Skeletal muscle cell (primary cell): ENCODE measurements around the gene PRKCH.
"Not testable (repeated sequence)": the region's sequence is repeated elsewhere in the genome, so short reads cannot be mapped to it uniquely, and the experiment has no call there.

Source experiments
- DNase-seq: peaks from one replicate; pipeline ENCODE4 v3.0.0-alpha.2; 2010; ENCODE audit warnings: low read depth
- H3K4me3 ChIP-seq: 2 replicates; pipeline ENCODE4 v1.5.1; 2011; ENCODE audit warnings: low read depth, mild to moderate bottlenecking, control low read depth, low read length, moderate library complexity

The PRKCH gene

DNA sequence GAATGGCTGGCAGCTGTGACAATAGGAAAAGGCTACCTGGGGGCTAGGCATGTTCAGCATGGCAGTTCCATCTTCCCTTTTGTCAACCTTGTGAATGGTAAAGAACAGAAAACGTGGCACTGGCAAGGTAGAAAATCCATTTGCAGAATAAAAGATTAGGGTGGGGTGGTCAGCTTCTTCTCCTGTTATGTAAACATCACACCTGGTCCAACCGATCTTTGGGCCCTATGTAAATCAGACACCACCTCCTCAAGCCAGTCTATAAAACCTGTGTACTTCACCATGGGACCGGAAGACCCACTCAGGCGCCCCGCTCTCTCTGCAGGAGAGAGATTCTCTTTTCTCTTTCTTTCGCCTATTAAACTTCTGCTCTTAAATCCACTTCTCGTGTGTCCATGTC, 20.6 kb upstream of the PRKCH start:
- no peak for DNase-seq
- no peak overlapping the region for H3K4me3 ChIP-seq

DNA sequence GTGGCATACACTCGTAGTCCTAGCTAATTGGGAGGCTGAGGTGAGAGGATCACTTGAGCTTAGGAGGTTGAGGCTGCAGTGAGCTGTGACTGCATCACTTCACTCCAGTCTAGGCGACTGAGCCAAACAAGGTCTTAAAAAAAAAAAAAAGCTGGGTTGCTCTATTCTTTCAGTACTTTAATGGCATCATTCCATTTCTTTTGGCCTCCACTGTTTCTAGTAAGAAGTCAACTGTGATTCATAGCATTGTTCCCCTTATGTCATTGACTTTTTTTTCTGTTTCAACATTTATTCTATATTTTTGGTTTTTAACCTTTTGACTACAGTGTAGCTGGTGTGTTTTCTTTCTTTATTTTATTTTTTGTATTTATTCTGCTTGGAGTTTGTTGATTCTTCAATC, 16.7 kb upstream of the PRKCH start:
- H3K4me3 ChIP-seq: no peak overlapping the region
- DNase-seq: no peak

DNA sequence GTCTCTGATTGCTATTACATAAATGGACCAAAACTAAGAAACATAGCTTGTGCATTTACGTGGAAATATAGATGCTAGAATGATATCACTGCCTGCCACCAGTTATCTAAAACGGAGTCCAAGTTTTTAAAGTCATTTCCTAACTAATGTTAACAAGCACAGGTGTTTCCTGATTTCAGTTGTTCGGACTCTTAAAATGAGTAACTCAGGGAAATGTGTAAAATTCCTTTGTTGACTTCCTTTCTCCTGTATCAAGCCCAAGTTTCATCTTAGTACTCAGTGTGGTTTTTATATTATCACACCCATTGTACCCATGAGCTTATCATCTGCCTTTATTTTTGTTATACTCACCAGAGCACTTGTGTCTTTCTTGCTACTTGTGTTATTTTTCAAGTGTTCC, 13.2 kb upstream of the PRKCH start:
- no peak overlapping the region for H3K4me3 ChIP-seq

DNA sequence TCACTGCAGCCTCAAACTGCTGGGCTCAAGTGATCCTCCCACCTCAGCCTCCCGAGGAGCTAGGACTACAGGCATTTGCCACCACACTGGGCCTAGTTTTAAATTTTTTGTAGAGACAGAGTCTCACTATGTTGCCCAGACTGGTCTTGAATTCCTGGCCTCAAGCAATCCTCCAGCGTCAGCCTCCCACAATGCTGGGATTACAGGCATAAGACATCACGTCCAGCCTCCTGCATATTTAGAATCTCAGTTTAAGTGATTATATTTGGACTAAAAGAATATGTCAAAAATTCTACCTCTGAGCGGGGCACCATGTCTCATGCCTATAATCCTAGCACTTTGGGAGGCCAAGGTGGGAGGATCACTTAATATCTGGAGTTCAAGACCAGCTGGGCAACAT, 12.7 kb upstream of the PRKCH start:
- DNase-seq: not testable (repeated sequence)

More for the DNA sequence above, 13.2 kb upstream of the PRKCH start:
- no peak for DNase-seq

DNA sequence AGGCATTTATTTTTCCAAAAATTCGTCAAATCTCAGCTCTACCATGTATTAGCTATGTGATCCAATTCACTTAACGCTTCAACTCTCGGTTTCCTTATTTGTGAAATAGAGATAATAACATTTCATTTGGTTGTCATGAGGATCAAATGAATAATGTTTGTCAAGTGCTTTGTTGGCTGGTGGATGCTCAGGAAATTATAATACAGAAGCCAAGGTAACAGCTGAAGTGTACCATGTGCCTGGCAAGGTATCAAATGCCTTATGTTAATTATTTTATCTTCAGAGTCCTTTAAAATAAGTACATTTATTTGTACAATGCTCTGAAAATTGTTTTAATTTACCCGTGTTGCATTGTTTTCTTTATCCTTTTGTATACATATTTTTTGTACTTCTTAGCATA, 6.1 kb upstream of the PRKCH start:
- no peak for DNase-seq

More for the DNA sequence above, 12.7 kb upstream of the PRKCH start:
- H3K4me3 ChIP-seq: not testable (repeated sequence)

DNA sequence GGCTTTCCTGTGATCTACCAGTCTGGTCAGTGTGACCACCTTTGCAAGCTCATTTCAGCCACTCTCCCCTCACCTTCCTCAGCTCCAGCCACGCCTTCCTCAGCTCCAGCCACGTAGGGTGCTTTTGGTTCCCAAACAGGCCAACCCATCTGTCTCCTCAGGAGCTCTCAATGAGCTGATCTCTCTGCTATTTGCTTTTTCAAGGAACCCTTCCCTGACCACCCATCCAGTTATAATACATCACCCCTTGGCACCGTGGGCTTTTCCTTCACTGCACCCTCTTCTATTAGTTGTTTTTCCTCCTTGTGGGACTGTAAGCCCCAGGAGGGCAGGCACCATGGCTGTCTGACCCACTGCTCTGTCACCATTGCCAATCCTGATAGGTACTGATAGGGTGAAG, 2.3 kb upstream of the PRKCH start:
- no peak overlapping the region for H3K4me3 ChIP-seq
- DNase-seq: no peak

More for the DNA sequence above, 6.1 kb upstream of the PRKCH start:
- H3K4me3 ChIP-seq: no peak overlapping the region

DNA sequence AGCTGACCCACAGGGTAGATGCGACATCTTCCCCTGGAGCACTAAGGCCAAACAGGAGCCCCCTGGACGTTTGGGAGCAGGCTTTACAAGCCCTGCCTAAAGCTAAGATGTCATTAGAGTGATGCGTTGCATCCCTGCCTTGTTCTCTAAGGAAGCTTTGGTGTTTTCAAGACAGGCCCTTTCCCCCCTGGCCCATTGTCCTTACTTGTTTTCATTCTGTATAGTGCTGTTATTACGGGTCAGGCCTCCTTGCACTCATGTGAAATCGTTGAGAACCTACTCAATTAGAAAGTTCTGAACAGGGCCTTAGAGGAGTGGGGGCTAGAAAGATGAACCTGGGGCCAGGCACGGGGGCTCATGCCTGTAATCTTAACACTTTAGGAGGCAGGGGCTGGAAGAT, 1.7 kb upstream of the PRKCH start:
- DNase-seq: no peak
- no peak overlapping the region for H3K4me3 ChIP-seq

DNA sequence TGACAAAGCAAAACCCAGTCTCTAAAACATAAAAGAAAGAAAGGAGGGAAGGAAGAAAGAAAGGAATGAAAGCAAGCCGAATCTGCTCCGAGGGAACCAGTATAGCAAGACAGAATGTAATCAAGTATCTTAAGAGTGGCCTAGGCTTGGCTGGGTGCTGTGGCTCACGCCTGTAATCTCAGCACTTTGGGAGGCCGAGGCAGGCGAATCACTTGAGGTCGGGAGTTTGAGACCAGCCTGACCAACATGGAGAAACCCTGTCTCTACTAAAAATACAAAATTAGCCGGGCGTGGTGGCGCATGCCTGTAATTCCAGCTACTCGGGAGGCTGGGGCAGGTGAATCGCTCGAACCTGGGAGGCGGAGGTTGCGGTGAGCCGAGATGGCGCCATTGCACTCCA, 1.2 kb upstream of the PRKCH start:
- DNase-seq, H3K4me3 ChIP-seq: not testable (repeated sequence)

DNA sequence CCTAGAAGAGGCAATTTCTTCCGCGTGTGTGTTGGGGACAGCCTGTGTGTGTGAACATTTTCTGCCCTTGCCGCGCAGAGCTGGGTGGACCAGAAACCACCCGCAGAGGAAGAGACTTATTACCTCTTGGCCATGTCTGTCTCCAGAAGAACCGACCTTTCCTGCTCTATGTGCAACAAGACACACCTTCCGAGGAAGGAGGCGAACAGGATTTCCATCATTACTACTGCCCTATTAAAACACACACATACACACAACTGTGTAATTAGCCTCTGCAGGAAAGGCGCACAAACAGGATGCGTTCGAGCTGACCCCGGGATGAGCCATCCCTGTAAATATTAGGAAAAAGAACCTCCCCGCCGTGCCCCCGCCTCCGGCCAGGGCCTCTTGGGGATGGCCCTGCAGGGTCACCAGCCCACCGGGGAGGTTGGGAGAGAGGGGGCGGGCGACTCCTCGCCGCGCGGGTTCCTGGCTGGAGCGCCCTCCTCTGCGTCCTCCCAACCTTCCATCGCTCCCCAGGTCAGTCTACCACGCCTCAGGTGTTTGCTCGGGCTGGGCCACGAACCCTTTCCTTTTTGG, 484 bp upstream of the PRKCH start:
- peak overlapping the region; percentile 47 for H3K4me3 ChIP-seq
- DNase-seq: no peak

DNA sequence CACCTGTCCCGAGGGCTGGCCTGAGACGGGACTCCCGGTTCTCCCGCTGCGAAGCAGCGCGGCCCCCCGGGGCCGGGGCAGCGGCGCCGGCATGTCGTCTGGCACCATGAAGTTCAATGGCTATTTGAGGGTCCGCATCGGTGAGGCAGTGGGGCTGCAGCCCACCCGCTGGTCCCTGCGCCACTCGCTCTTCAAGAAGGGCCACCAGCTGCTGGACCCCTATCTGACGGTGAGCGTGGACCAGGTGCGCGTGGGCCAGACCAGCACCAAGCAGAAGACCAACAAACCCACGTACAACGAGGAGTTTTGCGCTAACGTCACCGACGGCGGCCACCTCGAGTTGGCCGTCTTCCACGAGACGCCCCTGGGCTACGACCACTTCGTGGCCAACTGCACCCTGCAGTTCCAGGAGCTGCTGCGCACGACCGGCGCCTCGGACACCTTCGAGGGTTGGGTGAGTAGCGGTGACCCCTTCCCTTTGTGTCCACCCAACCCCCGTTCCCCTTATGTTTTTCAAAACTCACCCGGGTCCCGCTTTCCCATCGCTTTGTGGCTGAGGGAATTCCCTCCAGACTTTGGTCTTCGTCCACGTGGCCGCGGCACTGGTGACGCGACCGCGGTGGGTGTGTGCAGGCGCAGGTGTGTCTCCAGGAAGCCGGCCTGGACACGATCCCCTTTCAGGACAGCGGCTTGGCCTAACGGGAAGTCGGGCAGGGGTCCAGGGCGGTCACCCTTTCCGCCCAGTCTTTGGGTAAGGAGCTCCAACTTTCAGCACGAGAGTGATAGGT, 826 bp downstream of the PRKCH start:
- H3K4me3 ChIP-seq: peak overlapping the region; percentile 47
- DNase-seq: no peak

DNA sequence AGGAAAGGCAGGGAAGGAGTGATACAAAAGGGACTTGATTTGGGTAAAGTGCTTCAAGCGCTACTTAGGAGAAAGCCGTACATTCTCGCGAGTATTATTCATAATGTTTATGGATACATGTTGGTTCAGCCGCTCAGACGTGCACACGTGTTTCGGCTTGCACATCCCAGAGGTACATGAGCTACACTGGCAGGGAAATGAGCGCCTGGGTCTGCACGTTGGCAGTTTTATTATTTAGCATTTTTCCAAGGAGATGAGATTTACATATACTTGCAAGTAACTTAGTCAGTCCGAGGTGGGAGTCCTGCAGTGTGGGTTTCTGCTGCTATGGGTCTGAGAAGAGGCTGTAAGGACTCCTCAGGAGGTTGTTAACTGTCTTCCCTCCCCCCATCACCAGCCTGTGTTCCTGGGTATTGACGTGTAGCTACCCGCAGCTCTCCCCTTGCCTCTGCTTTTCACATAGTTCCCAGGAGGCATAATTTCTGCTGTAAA, 1.5 kb downstream of the PRKCH start:
- H3K4me3 ChIP-seq: no peak overlapping the region
- DNase-seq: no peak

DNA sequence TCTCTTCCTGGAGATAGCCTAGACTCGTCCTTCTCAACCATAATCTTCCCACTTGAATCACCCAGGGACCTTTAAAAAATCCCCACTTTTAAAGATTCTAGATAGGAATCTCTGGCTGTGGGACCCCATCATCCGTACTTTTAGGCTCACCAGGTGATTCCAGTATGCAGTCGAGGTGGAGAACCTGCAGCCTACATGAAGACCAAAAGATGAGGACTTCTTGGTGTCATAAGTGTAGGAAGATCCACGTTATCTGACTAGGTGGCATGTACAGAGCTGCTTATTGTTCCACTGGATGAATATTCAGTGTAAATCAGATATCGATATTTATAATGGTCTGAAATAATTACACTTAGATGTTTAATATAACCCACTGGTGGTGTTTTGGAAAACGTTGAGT, 2.6 kb downstream of the PRKCH start:
- H3K4me3 ChIP-seq: no peak overlapping the region
- DNase-seq: no peak

DNA sequence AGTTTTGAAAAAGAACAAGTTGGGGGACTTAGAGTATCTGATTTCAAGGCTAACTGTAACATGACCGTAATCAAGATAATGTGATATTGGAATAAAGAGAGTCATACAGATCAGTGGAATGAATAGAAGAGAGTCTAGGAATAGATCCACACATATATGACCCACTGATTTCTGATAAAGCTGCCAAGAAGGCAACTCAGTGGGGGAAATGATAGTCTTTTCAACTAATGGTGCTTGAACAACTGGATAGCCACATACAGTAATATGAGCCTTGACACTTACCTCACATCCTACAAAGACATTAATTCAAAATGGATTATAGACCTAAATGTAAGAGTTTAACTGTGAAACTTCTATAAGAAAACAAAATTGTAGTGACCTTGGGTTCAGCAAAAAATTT, 3.8 kb downstream of the PRKCH start:
- DNase-seq: no peak
- no peak overlapping the region for H3K4me3 ChIP-seq

DNA sequence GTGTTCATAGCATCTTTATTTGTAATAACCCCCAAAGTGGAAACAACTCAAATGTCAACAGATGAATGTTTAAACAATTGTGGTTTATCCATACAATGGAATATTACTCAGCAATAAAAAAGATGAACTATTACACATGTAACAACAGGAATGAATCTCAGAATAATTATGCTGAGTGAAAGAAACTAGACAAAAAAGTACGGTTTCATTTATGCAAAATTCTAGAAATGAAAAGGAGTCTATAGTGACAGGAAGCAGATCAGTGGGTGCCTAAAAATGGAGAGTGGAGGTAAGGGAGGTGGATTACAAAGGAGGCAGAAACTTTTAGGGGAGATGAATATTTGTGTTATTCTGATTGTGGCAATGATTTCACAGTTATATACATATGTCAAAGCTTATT, 4.8 kb downstream of the PRKCH start:
- DNase-seq: no peak
- H3K4me3 ChIP-seq: no peak overlapping the region

DNA sequence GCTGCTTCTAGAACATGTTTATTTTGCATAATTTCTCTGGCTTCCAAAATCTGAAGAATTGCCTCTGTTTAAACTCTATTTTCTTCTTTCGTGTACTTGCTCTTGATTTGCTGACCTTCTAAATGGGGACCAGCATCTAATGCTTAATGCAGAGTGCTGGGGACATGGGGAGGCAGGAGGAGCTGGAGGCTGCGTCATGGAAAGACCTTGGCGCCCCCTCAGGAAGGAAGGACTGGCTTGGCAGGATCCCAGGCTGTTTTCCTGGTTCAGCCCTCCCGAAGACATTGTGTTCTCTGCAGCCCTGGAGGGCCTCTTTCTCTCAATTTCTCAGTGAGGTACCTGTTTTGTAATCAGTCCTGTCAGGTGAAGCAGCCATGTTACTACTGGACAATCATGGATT, 5.5 kb downstream of the PRKCH start:
- H3K4me3 ChIP-seq: no peak overlapping the region
- DNase-seq: peak; percentile 6

DNA sequence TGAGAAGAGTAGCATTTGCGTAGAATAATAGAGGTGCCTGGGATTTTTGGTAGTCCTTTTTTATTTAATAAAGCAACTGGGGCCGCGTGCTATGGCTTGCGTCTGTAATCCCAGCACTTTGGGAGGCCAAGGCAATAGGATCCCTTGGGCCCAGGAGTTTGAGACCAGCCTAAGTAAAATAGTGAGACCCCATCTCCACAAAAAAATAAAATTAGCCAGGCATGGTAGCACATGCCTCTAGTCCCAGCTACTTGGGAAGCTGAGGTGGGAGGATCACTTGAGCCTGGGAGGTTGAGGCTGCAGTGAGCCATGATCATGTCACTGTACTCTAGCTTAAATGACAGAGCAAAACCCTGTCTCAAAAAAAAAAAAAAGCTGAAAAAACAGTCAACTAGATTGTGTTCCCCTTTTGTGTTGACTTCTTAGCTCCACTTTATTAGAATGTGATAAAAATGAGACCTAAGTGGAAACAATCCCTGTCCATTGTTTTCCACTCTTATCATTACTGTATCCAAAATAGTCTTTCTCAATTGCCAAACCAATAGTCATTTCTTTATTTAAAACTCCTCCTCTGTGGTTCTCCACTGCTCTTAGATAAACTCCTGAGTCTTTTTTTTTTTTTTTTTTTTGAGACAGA, 7.4 kb downstream of the PRKCH start:
- DNase-seq: no peak
- no peak overlapping the region for H3K4me3 ChIP-seq

DNA sequence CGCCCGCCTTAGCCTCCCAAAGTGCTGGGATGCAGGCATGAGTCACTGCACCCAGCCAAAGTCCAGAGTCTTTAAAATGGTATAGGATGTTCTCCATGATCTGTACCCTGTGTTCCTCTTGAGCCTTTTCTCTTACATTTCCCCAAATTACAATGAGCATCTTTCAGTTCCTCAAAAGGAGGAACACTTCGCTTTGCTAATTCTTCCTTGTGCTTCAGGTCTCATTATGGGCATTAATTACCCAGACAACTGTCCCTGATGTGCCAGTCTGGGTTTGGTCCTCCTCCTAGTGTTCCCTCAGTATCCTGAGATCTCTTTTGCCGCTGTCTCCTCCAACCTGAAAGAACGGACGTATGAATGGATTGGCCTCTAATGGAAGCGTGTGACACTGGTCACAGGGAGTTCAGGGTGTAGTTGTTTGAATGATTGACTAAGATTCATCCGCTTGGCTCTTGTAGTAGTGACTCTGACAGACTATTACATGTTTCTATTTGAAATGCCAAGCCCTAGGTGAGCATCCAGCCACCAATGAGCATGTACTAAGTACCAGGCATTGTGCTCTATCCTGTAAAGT, 8.2 kb downstream of the PRKCH start:
- no peak overlapping the region for H3K4me3 ChIP-seq
- DNase-seq: no peak

DNA sequence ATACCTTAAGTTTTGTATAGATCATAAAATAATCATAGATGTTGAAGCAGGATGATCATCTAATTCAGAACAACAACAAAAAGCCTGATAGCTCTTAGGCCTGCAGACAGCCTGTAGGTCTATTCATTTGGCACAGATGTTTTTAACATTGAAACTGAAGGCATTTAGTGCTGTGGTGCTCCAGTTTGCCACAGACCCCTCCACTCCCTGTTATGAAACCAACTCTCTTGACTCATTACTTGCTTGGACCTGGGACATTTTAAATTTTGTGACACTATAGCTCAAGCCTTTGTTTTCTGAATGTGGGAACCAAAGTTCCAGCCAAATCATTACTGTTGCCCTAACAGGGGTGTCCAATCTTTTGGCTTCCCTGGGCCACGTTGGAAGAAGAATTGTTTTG, 9.1 kb downstream of the PRKCH start:
- no peak for DNase-seq
- H3K4me3 ChIP-seq: no peak overlapping the region

DNA sequence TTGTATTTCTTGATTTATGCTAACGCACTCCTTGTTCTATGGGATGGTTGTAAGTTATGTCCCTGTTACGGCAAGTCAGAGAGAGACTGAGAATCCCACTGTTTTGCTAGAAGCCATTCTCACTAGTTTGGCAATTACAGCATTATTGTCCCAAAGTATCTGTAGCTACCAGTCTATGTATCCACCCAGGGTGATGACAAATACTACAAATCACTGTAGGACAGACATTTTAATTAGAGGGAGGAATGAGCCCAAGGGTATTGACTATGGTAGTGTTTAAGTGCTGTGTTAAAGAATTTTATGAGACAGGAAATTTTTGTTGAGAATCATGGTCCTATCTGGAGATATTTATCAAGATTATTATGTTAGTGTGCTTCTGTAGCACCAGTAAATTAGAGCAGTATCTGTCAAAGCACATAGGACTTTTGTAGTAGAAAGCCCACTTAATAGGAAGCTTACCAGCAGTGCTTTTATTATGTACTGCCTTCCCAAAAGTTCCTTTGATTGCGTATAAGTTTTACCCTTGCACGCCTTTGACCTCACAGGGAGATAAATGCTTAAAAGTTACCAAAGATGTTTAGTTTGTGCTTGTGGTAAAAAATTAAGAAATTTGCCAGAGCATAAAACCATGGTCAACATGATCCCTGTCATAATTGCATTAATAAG, 10.7 kb downstream of the PRKCH start:
- H3K4me3 ChIP-seq: no peak overlapping the region
- no peak for DNase-seq

DNA sequence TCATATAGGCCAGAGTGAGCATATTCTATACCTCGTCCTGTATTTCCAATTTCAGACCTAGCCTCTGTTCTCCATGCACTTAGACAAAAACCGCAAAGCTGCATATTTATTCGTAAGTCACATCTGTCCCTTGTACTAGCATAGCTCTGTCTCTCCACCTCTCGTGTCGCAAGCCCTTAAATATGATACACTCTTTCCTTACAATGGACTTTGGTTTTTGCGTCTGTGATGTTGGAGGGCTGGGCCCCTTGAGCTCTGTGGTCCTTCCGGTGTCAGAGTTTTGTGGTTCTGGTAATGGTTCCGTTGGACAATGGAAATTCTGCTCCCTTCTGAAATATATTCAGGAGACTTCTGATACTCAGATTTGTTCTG, 11.3 kb downstream of the PRKCH start:
- H3K4me3 ChIP-seq: no peak overlapping the region
- no peak for DNase-seq
